ENCODE measurements around the gene GDPD3.
A peak's percentile ranks its signal among the peaks of the same experiment; 100 is the strongest.
"Not testable (repeated sequence)": the region's sequence is repeated elsewhere in the genome, so short reads cannot be mapped to it uniquely, and the experiment has no call there.

GDPD3 gene

DNA sequence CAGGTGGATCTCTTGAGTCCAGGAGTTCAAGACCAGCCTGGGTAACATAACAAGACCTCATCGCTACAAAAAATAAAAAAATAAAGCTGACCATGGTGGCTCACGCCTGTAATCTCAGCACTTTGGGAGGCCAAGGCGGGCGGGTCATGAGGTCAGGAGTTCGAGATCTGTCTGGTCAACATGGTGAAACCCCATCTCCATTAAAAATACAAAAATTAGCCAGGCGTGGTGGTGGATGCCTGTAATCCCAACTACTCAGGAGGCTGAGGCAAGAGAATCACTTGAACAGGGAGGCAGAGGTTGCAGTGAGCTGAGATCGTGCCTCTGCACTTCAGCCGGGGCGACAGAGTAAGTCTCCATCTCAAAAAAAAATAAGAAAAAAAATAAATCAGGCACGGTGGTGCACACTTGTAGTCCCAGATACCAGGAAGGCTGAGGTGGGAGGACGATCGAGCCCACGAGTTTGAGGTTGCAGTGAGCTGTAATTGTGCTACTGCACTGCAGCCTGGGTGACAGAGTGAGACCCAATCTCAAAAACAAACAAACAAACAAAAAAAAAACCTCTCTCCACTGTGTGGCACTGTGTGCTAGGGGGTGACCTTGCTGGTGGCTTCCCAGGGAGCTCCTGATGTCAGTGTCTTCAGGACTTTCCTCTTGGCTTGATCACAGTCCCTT is 29.5 kb upstream of the GDPD3 start:
- FAIRE-seq: no peak

DNA sequence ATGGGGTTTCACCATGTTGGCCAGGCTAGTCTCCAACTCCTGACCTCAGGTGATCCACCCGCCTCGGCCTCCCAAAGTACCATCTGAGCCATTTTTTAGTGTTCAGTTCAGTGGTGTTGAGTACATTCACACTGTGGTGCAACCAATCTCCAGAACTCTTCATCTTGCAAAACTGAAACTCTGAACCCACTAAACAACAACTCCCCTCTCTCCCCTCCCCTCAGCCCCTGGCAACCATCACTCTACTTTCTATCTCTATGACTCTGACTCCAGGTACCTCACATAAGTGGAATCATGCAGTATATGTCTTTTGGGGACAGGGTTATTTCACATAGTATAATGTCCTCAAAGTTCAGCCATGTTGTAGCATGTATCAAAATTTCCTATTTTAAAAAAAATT is 28.4 kb upstream of the GDPD3 start:
- TF ChIP-seq POLR2A (IDR thresholded peaks at IDR 0.05; ENCODE audit: low read depth, low read length): no peak
- TF ChIP-seq TAF1 (IDR thresholded peaks at IDR 0.05; ENCODE audit: borderline replicate concordance, low read depth, low read length): no peak
- TF ChIP-seq POLR2AphosphoS5 (IDR thresholded peaks at IDR 0.05; ENCODE audit: low read depth, low read length): no peak
- DNase-seq (ENCODE audit: insufficient read length) (no peak), FAIRE-seq (no peak)

More for the DNA sequence above, 29.5 kb upstream of the GDPD3 start:
- no peak for DNase-seq (ENCODE audit: insufficient read length)
- TF ChIP-seq TAF1 (IDR thresholded peaks at IDR 0.05; ENCODE audit: borderline replicate concordance, low read depth, low read length) (no peak), POLR2A (IDR thresholded peaks at IDR 0.05; ENCODE audit: low read depth, low read length) (no peak)

DNA sequence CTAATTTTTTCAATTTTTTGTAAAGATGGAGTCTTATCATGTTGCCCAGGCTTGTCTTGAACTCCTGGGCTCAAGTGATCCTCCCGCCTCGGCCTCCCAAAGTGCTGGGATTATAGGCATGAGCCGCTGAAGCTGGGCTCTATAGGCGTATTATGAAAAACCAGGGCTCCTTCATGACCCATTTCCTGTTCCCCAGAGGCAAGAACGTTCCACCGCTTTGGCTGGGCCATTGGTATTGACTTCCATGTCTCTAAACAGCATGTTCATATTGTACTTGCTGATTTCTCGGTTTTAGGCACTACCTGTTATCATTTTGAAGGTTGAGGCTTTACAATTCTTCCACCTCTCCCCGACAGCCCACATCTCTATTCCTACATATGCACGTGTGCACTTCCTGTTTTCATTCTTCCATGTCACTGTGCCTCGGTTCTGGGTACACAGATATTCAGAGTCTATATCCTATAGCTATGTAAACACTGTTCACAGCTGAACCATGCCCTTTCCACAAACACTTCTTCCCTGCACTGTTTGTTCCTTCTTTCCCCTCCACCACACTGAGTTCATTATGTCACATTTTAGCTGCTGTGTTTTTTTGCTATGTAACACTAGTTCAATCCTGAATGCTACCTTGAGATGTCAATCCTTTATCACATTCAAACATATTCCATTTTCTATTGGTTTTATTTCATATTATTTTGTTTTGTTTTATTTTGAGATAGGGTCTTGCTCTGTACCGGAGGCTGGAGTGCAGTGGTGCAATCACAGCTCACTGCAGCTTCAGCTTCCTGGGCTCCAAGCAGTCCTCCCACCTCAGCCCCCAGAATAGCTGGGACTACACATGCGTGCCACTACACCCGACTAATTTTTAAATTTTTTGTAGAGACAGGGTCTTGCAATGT is 26.5 kb upstream of the GDPD3 start:
- no peak for DNase-seq (ENCODE audit: insufficient read length)
- no peak for TF ChIP-seq TAF1 (IDR thresholded peaks at IDR 0.05; ENCODE audit: borderline replicate concordance, low read depth, low read length)
- no peak for FAIRE-seq

DNA sequence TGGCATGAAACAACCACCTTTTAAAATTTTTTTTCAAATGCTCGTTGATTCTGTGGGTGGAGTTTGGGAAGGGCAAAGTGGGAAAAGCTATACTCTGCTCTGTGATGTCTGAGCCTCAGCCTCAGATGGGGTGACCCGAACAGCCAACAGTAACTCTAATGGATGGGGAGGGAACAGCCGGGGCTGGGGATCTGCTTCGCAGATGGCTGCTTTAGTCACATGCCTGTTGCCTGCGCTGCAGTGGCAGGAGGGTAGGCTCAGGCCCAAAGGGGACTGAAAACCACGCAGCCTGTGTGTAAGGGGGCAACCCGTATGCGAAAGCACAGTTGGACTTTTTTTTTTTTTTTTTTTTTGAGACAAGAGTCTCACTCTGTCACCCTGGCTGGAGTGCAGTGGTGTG is 24.6 kb upstream of the GDPD3 start:
- FAIRE-seq (no peak), DNase-seq (ENCODE audit: insufficient read length) (no peak)
- no peak for TF ChIP-seq TAF1 (IDR thresholded peaks at IDR 0.05; ENCODE audit: borderline replicate concordance, low read depth, low read length)
- no peak for TF ChIP-seq POLR2AphosphoS5 (IDR thresholded peaks at IDR 0.05; ENCODE audit: low read depth, low read length)
- no peak for TF ChIP-seq POLR2A (IDR thresholded peaks at IDR 0.05; ENCODE audit: low read depth, low read length)

DNA sequence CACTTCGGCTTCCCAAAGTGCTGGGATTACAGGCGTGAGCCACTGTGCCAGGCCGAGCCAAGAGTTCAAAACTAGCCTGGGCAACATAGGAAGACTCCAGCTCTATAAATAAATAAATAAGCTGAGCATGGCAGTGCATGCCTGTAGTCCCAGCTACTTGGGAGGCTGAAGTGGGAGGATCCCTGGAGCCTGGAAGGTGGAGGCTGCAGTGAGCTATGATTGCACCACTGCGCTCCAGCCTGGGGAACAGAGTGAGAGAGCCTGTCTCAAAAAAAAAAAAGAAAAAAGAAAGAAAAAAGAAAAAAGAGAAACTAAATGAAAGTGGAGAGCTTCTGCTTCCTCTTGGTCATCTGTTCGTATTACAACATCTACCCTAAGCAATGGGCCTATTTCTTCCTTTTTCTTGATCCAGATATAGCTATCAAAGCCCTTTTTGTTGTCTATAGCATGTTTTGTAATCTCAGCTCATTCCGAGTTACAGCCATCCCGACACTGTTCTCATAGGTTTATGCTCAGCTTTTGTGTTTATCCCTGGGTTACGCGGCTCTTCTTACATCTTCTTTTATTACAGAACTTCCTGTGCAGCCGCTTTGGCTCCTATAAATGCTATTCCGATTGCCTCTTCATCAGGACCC is 23.8 kb upstream of the GDPD3 start:
- DNase-seq (ENCODE audit: insufficient read length) (no peak), FAIRE-seq (peak; percentile 14)
- TF ChIP-seq POLR2AphosphoS5 (IDR thresholded peaks at IDR 0.05; ENCODE audit: low read depth, low read length): no peak
- no peak for TF ChIP-seq TAF1 (IDR thresholded peaks at IDR 0.05; ENCODE audit: borderline replicate concordance, low read depth, low read length)
- no peak for TF ChIP-seq POLR2A (IDR thresholded peaks at IDR 0.05; ENCODE audit: low read depth, low read length)

DNA sequence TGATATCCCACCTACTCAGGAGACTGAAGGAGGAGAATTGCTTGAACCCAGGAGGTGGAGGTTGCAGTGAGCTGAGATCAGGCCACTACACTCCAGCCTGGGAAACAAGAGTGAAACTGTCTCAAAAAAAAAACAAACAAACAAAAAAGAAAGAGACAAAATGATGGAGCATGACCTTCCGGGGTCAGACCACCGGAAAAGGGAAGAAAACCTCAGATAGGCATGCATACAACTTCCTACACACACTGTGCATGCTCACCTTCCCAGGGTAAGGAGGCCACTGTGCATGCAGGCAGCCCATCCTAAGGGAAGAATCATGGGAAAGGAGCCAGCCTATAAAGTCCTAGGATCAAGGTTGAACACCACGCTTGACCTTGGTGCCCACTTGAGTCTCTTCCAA is 19.3 kb upstream of the GDPD3 start:
- FAIRE-seq (no peak), DNase-seq (ENCODE audit: insufficient read length) (no peak)
- TF ChIP-seq POLR2A (IDR thresholded peaks at IDR 0.05; ENCODE audit: low read depth, low read length) (no peak), POLR2AphosphoS5 (IDR thresholded peaks at IDR 0.05; ENCODE audit: low read depth, low read length) (no peak), TAF1 (IDR thresholded peaks at IDR 0.05; ENCODE audit: borderline replicate concordance, low read depth, low read length) (no peak)

DNA sequence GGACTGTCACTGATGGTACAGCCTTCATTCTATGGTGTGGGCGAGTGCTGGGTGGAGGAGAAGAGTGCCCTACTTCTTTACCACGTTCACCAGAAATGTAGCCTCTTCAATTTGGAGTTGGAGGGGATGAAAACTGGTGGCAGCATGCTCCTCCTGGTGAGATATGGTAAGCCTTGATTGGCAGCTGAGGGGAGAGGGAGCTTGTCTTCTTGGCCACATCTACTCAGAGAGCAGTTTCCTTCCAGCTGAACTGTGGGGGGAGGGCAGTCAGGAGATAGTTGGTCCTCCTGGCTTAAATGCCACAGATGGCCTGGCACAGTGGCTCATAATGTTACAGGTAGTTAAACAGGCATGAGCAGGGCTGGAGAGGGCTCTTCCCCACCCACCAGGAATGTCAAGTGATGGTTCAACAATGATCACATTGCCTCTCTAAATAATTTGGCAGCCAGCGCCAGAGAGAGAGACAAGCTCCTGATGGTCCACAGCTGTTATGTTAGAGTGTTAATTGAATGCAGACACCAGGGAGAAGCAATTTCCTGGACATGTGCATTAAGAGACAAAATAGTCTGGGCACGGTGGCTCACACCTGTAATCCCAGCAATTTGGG is 18.6 kb upstream of the GDPD3 start:
- DNase-seq (ENCODE audit: insufficient read length) (no peak), FAIRE-seq (no peak)
- no peak for TF ChIP-seq POLR2A (IDR thresholded peaks at IDR 0.05; ENCODE audit: low read depth, low read length)
- no peak for TF ChIP-seq TAF1 (IDR thresholded peaks at IDR 0.05; ENCODE audit: borderline replicate concordance, low read depth, low read length)
- TF ChIP-seq POLR2AphosphoS5 (IDR thresholded peaks at IDR 0.05; ENCODE audit: low read depth, low read length): no peak

DNA sequence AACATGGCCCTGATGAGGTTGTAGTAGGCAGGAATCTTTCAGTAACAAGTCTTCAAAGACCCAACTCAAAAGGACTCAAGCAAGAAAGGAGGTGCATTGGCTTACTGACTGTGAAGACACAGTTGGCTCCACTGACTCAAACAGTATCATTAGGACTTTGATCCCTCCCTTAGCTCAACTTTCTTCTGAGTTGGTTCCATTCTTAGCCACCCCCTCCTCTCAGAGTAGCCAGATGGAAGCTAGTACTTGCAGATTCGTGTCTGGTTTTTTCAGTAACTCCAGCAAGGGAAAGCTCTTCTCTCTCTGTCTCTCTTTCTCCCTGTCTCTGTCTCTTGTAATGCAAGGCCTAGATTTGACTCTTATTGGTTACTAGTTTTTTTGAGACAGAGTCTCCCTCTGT is 14.7 kb upstream of the GDPD3 start:
- TF ChIP-seq POLR2A (IDR thresholded peaks at IDR 0.05; ENCODE audit: low read depth, low read length) (no peak), TAF1 (IDR thresholded peaks at IDR 0.05; ENCODE audit: borderline replicate concordance, low read depth, low read length) (no peak), POLR2AphosphoS5 (IDR thresholded peaks at IDR 0.05; ENCODE audit: low read depth, low read length) (no peak)
- DNase-seq (ENCODE audit: insufficient read length) (no peak), FAIRE-seq (no peak)

DNA sequence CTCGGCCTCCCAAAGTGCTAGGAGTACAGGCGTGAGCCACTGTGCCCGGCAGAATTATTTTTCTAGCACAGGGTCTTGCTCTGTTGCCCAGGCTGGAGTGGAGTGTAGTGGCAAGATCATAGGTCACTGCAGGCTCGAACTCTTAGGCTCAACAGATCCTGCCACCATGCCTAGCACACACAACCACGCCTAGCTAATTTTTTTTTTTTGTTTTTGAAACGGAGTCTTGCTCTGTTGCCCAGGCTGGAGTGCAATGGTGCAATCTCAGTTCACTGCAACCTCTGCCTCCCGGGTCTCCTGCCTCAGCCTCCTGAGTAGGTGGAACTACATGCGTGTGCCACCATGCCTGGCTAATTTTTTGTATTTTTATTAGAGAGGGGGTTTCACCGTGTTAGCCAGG is 12.4 kb upstream of the GDPD3 start:
- not testable (repeated sequence) for FAIRE-seq; DNase-seq (ENCODE audit: insufficient read length)

DNA sequence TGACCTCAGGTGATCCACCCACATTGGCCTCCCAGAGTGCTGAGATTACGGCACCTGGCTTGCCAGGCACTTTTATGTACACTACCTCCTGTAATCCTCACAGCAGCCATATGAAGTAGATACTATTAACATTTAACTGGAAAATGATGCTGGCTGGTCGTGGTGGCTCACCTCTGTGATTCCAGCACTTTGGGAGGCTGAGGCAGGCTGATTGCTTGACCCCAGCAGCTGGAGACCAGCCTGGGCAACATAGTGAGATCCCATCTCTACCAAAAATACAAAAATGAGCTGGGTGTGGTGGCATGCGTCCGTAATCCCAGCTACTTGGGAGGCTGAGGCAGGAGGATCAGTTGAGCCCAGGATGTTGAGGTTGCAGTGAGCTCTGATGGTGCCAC is 11.6 kb upstream of the GDPD3 start:
- TF ChIP-seq TAF1 (IDR thresholded peaks at IDR 0.05; ENCODE audit: borderline replicate concordance, low read depth, low read length): no peak
- TF ChIP-seq POLR2A (IDR thresholded peaks at IDR 0.05; ENCODE audit: low read depth, low read length): no peak
- TF ChIP-seq POLR2AphosphoS5 (IDR thresholded peaks at IDR 0.05; ENCODE audit: low read depth, low read length): no peak
- DNase-seq (ENCODE audit: insufficient read length): no peak
- no peak for FAIRE-seq

DNA sequence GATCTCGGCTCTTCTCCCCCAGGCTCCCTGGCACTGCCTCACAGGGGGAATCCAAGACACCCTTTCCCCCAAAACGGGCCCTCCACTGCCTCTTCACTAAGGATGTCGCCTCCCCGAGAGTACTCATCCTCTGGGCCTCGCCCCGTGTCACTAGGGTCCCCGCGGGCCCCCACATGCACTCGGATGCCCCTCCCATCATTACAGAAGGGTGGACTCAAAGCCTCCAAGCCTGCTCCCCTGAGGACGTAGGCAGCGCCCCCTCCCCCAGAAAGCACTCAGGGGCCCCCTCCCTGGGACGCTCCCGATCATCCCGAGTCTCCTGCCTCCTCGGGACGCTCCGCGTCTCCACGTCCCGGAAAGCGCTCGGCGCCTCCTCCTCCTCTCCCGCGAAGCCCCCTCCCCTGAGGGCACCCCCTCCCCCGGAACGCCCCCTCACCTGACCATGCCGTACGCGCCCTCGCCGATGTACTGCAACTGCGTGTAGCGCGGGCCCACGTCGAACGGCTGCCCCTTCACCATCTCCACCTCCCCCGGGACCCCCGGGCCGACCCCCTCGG is 9.3 kb upstream of the GDPD3 start:
- FAIRE-seq (no peak), DNase-seq (ENCODE audit: insufficient read length) (no peak)
- no peak for TF ChIP-seq POLR2A (IDR thresholded peaks at IDR 0.05; ENCODE audit: low read depth, low read length)
- no peak for TF ChIP-seq POLR2AphosphoS5 (IDR thresholded peaks at IDR 0.05; ENCODE audit: low read depth, low read length)
- no peak for TF ChIP-seq TAF1 (IDR thresholded peaks at IDR 0.05; ENCODE audit: borderline replicate concordance, low read depth, low read length)

Measured in GM12892 (cell line).